HPDE6-E6E7 (cell line): ENCODE measurements around the gene ANP32E.

Experiments
- DNase-seq: peaks from one replicate; pipeline ENCODE4 v3.0.0; 2011; ENCODE audit warnings: missing footprints; ENCODE audit errors: extremely low spot score

The ANP32E gene

GRCh38 chr1:150171801-150172200 is 64.1 kb downstream of the ANP32E start:
- DNase-seq = no peak

GRCh38 chr1:150168960-150169601 is 66.8 kb downstream of the ANP32E start:
- peak; percentile 76 for DNase-seq
